BE2C (cell line): Measurements from ENCODE around the gene KCNN3.

Source experiments
- DNase-seq: peaks from one replicate; pipeline ENCODE4 v3.0.0-alpha.2; 2020
- H3K27me3 ChIP-seq: fragments of 250-450 bp; sonication (Bioruptor Pico); 2 replicates; pipeline ENCODE4 v1.5.1; 2020; ENCODE audit warnings: mild to moderate bottlenecking
- H3K36me3 ChIP-seq: fragments of 250-450 bp; sonication (Bioruptor Pico); 2 replicates; pipeline ENCODE4 v1.5.1; 2020; ENCODE audit warnings: mild to moderate bottlenecking
- H3K4me1 ChIP-seq: fragments of 250-450 bp; sonication (Bioruptor Pico); 2 replicates; pipeline ENCODE4 v1.5.1; 2020
- H3K4me3 ChIP-seq: 2 replicates; pipeline ENCODE4 v1.5.1; 2011; ENCODE audit warnings: low read depth, low read length
- H3K9me3 ChIP-seq: fragments of 250-450 bp; sonication (Bioruptor Pico); 2 replicates; pipeline ENCODE4 v1.5.1; 2020
- CTCF ChIP-seq: IDR thresholded peaks from 2 replicates; pipeline ENCODE4 v1.5.1; 2012; ENCODE audit warnings: mild to moderate bottlenecking, low read depth, low read length

KCNN3 gene

GRCh38 chr1:154820646-154821045, 49.4 kb downstream of the KCNN3 start:
- H3K4me3 ChIP-seq = no peak overlapping the region
- DNase-seq = no peak
- H3K9me3 ChIP-seq = no peaks in the 10 kb centered on the region
- no peaks in the 10 kb centered on the region for H3K27me3 ChIP-seq
- no peaks in the 10 kb centered on the region for H3K36me3 ChIP-seq
- 0 out of 2 replicates have a peak, but pooled peaks cover 7% of the 10 kb centered on the region for H3K4me1 ChIP-seq
- TF ChIP-seq CTCF = no peak

GRCh38 chr1:154819628-154820590, 50.2 kb downstream of the KCNN3 start:
- Histone ChIP-seq H3K4me1 (0 out of 2 replicates have a peak, but pooled peaks cover 7% of the 10 kb centered on the region), H3K9me3 (no peaks in the 10 kb centered on the region), H3K27me3 (no peaks in the 10 kb centered on the region), H3K36me3 (no peaks in the 10 kb centered on the region), H3K4me3 (no peak overlapping the region)
- DNase-seq = peak; percentile 59
- peak; percentile 69 for TF ChIP-seq CTCF

- 0 out of 2 replicates have a peak, but pooled peaks cover 7% of the 10 kb centered on the region for H3K4me1 ChIP-seq
- no peak for TF ChIP-seq CTCF
- no peaks in the 10 kb centered on the region for H3K27me3 ChIP-seq
- H3K36me3 ChIP-seq = no peaks in the 10 kb centered on the region
- no peak overlapping the region for H3K4me3 ChIP-seq
- H3K9me3 ChIP-seq = no peaks in the 10 kb centered on the region
- DNase-seq = no peak
Measured at GRCh38 chr1:154818911-154819310, 51.2 kb downstream of the KCNN3 start.

GRCh38 chr1:154816937-154817336, 53.1 kb downstream of the KCNN3 start:
- no peaks in the 10 kb centered on the region for H3K9me3 ChIP-seq
- no peak for TF ChIP-seq CTCF
- no peak overlapping the region for H3K4me3 ChIP-seq
- DNase-seq = no peak
- 0 out of 2 replicates have a peak, but pooled peaks cover 7% of the 10 kb centered on the region for H3K4me1 ChIP-seq
- no peaks in the 10 kb centered on the region for H3K27me3 ChIP-seq
- H3K36me3 ChIP-seq = no peaks in the 10 kb centered on the region

DNA sequence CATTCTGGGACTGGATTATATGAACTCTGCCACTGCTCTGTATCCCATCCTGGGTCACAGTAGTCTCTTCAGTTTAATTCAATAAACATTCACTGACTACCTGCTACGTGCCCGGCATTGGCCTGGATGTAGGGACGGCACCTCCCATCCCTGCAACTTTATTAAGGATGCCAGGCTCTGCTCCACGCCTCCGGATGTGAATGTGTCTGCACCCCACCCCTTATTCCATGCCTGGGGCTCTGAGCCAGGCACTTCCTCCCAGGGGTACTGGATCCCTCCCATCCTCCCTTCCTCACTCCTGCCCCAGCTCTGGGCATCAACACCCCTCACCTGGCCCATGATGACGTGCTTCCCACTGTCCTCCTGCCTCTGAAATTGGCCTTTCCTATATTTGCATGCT, 53.7 kb downstream of the KCNN3 start:
- no peak for TF ChIP-seq CTCF
- H3K4me1 ChIP-seq = 0 out of 2 replicates have a peak, but pooled peaks cover 7% of the 10 kb centered on the region
- DNase-seq = no peak

More for the DNA sequence above, 53.7 kb downstream of the KCNN3 start:
- Histone ChIP-seq H3K36me3 (no peaks in the 10 kb centered on the region), H3K27me3 (no peaks in the 10 kb centered on the region), H3K4me3 (no peak overlapping the region), H3K9me3 (no peaks in the 10 kb centered on the region)
